AG09309 (cell line): ENCODE measurements around the gene SGO1.

Source experiments
- DNase-seq: peaks from one replicate; pipeline ENCODE4 v3.0.0-alpha.2; 2010; ENCODE audit warnings: low read depth
- H3K4me3 ChIP-seq: 2 replicates; pipeline ENCODE4 v1.5.1; 2011; ENCODE audit warnings: mild to moderate bottlenecking, low read depth, low read length, moderate library complexity; ENCODE audit not compliant: control insufficient read depth
- CTCF ChIP-seq: IDR thresholded peaks from 2 replicates; pipeline ENCODE4 v1.5.1; 2011; ENCODE audit warnings: mild to moderate bottlenecking, low read depth, low read length, inconsistent platforms; ENCODE audit not compliant: insufficient read depth, control insufficient read depth; ENCODE audit errors: missing control alignments

Gene SGO1

GRCh38 chr3:20154928-20155327 is 31.1 kb downstream of the SGO1 start:
- DNase-seq: no peak
- H3K4me3 ChIP-seq: no peak overlapping the region
- no peak for TF ChIP-seq CTCF

- DNase-seq: no peak
These were observed 31.9 kb downstream of the SGO1 start for GRCh38 chr3:20154078-20154477.

GRCh38 chr3:20148466-20148865 is 37.5 kb downstream of the SGO1 start:
- no peak for TF ChIP-seq CTCF
- DNase-seq: no peak
- no peak overlapping the region for H3K4me3 ChIP-seq

More at GRCh38 chr3:20154078-20154477, 31.9 kb downstream of the SGO1 start:
- TF ChIP-seq CTCF: no peak
- no peak overlapping the region for H3K4me3 ChIP-seq

GRCh38 chr3:20147361-20147760 is 38.6 kb downstream of the SGO1 start:
- H3K4me3 ChIP-seq: no peak overlapping the region
- no peak for TF ChIP-seq CTCF
- DNase-seq: no peak

- no peak for DNase-seq
- H3K4me3 ChIP-seq: no peak overlapping the region
- TF ChIP-seq CTCF: no peak
These were observed 39.7 kb downstream of the SGO1 start for GRCh38 chr3:20146301-20146700.

- no peak for TF ChIP-seq CTCF
- no peak overlapping the region for H3K4me3 ChIP-seq
- no peak for DNase-seq
These were observed 40.1 kb downstream of the SGO1 start for GRCh38 chr3:20145874-20146273.

- TF ChIP-seq CTCF: no peak
- DNase-seq: no peak
- no peak overlapping the region for H3K4me3 ChIP-seq
These were observed 42.5 kb downstream of the SGO1 start for GRCh38 chr3:20143519-20143918.
